SK-N-DZ (cell line): ENCODE measurements around the gene HOXB5.

Experiments used
- small RNA-seq, 2 experiments: library from RNA; depleted of rRNA; stranded (forward); fragments of <200 nt; gene quantifications; one replicate each; pipeline ENCODE3, GENCODE V24; 2014

The HOXB5 gene

Small RNA genes within 50 kb of the gene (small RNA-seq; reads per million reads assigned to genes)
- gene MIR196A1, result 0 reads per million in 2 experiments
